Spleen (tissue), 7 donors: Measurements from ENCODE around the gene UBE2E2.

ENCODE experiments used
- POLR2AphosphoS5 ChIP-seq, 3 donors: sonication (generic); formaldehyde crosslinking; IDR thresholded peaks; one replicate each; pipeline ENCODE4 v1.5.1; 2017; ENCODE audit warnings: antibody characterized with exemption in 3 of 3
- TF ChIP-seq, protein P1 (sequence below), 11 experiments: fragments of 200-600 bp in 7 of 11; fragments of 450-650 bp in 4 of 11; sonication (generic) in 4 of 11; IDR thresholded peaks in 8 of 11; conservative IDR thresholded peaks in 3 of 11; 1 replicate in 7 of 11; 2 replicates in 4 of 11; pipeline versions ENCODE4 v1.4.0 to v1.8.0; 2016 to 2021; ENCODE audit warnings: antibody characterized with exemption in 11 of 11, inconsistent platforms in 4 of 11, mild to moderate bottlenecking in 1 of 11
- donor health status: DM: no; HTN: no; CAD: no; lungs with moderate emphysema.
- donor health status: DM: no; HTN: no; CAD: no.
- donor health status: DM: no; HTN: no; CAD: no.

- TF ChIP-seq, protein P1, sequence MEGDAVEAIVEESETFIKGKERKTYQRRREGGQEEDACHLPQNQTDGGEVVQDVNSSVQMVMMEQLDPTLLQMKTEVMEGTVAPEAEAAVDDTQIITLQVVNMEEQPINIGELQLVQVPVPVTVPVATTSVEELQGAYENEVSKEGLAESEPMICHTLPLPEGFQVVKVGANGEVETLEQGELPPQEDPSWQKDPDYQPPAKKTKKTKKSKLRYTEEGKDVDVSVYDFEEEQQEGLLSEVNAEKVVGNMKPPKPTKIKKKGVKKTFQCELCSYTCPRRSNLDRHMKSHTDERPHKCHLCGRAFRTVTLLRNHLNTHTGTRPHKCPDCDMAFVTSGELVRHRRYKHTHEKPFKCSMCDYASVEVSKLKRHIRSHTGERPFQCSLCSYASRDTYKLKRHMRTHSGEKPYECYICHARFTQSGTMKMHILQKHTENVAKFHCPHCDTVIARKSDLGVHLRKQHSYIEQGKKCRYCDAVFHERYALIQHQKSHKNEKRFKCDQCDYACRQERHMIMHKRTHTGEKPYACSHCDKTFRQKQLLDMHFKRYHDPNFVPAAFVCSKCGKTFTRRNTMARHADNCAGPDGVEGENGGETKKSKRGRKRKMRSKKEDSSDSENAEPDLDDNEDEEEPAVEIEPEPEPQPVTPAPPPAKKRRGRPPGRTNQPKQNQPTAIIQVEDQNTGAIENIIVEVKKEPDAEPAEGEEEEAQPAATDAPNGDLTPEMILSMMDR (IDR thresholded peaks at IDR 0.05 in 8 of 11, conservative IDR thresholded peaks at IDR 0.05 in 3 of 11), result no peak
- no peak for TF ChIP-seq POLR2AphosphoS5 (IDR thresholded peaks at IDR 0.05)
Observed at GRCh38 chr3:23343509-23343908, 140.4 kb downstream of the UBE2E2 start.
